GM19467 (cell line): ENCODE results near the gene CLIP4.

ENCODE experiments used
- ATAC-seq: cut with Tn5 transposase; IDR thresholded peaks from one replicate; pipeline ENCODE4 v1.9.1; 2021; ENCODE audit warnings: mild to moderate bottlenecking, moderate library complexity; ENCODE audit not compliant: unreplicated experiment

The CLIP4 gene

DNA sequence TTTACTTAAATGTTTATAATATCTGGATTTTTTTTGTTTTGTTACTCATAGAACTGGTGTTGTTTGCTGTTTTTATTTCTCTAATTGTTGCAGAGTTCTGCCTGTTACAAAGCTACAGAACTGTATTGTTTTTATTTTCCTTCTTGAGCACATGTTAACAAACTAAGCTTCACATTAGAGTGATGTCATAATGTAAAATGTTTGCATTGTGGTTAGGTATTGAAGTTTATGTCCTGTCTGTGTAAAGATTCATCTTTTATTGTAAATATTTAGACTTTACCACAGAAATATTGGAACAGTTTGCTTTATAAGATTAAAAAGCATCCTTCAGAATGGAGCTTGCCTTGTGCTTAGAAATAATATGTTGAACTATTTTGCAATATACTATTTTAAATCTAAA, 67.7 kb downstream of the CLIP4 start:
- no peak for ATAC-seq

DNA sequence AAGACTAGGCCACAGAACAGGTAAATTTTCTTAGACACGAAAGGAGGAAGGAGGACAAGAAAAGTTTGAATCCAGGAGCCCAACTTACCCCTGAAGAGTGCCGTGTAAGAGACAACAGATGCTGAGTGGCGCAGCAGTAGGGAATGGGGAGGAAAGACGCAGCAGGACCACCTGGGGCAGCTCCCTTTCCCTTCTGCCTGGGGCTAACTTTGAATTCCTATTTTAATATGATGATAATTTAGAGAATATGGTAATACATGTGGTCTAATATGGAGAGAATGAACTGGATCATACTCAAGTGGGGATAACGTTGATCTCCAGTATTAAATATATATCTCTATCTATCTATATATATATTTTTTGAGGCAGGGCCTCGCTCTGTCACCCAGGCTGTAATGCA, 69.3 kb downstream of the CLIP4 start:
- no peak for ATAC-seq

DNA sequence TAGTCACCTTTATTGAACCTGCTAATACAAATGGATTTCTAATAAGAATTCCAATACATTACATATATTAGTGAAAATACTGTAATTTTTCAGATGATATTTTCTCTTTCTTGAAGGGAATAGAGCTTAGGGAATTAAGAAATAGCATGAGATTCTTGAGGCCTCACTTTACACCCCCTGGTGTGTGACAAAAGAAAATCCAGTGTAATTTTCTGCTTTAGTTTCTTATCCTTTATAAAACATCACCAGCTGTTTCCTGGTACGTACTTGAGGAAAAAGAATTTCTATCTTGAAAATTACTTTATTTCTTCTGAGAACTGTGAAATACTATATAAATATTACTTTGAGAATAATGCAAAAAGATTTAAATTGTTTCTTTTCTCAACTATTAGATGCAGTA, 71.6 kb downstream of the CLIP4 start:
- no peak for ATAC-seq

DNA sequence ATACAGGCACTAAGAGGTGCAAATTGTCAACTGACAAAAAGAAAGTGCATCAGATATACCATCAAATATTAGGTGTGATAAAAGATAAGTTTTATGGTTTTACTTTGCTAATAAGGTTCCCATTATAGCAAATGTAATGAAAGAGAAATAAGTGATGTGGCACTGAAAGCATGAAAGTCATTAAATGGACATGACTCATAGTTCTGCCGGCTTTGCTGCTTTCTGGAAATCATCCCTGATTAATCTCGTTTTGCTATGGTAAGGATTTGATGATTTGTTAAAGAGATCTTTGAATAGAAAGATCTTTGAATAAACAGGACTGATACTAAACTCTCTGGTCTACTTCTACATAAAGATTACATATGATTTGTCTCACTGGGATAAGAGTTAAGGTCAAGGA, 72.7 kb downstream of the CLIP4 start:
- ATAC-seq: no peak

DNA sequence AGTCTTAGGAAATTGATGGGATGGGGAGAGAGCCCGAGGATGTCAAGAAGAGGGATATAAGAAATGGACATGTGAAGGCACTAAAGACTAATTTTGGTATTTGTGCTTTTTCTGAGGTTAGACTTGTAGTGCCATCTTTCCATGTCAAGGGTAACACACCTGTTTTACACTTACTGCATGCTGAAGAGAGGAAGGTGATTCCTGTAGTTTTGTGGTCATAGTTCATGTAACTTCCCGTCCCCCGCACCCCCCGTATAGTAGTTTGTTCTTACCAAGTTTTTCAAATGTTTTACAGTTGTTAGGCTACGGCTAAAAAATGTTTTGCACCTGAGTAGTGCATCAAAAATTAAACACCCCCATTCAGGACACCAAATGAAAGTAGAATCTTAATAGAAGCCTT, 73.8 kb downstream of the CLIP4 start:
- no peak for ATAC-seq

DNA sequence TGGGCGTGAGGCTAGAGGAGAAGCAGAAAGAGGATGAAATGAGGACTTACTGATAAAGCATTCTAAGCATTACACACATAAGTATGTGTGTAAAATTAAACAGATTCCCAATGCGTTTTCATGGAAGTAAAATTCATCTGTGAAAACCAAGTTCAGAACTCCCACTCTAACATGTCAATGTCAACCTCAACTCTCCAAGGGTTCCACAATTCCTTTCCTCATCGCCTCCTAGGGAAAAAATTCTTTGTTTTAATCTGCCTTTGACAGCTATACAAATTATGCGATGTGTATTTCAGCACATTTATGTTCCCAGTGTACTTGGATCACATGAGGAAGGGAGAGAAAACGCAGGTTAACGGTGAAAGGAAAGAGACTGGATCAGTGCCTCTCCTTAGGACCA, 76.6 kb downstream of the CLIP4 start:
- no peak for ATAC-seq

DNA sequence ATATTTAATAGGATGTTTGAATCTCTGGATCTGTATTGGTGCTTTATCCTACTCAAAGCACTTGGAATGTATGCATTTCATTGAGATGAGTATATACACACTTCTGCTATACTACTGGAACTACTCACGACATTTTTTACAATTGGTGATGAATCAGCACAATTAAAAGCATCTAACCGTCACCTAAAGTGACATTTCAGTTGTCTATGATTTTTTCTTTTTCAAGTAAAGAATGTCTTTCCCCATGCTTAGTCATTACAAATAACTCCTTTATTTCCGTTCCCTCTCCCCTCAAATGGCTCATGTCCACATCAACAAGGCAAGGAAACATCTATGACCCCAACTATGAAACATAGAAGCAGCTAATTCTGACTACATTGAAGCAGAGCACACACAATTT, 77.3 kb downstream of the CLIP4 start:
- no peak for ATAC-seq

DNA sequence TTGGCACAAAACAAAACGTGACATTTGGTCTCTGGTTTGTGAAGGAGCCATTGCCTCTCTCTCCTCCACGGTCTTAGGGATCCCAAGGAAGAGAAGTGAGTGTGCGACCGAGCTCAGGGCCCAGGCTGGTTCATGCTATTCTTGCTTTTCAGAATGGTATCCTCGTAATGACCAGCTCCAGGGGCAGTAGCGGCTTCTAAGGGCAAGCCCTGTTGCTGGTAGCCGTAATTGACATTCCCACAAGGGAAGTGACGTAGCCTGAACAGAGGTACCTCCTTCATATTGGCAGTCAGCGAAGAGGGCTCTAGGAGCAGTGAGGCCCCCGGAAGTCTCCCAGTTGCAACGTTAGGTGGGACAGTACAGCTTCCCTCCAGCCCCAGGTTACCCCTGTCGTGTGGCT, 77.9 kb downstream of the CLIP4 start:
- ATAC-seq: no peak

DNA sequence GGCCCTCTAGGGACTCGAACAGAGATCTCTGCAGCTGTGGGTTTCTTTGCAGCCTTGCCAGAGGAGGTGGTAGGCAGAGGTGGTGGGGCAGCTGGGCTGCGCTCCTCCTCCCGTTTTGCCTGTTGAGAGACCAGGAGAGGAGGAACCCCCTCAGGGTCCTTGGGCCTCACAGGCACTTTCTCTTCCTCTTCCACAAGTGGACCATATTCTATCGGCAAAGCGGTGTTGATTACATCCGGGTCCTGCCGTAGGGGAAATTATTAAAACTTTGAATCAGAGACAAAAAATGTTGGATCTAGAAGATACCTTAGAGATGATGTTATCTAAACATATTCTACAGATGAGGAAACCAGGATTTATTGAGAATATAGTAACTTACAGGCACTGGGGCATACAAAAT, 78.5 kb downstream of the CLIP4 start:
- no peak for ATAC-seq

DNA sequence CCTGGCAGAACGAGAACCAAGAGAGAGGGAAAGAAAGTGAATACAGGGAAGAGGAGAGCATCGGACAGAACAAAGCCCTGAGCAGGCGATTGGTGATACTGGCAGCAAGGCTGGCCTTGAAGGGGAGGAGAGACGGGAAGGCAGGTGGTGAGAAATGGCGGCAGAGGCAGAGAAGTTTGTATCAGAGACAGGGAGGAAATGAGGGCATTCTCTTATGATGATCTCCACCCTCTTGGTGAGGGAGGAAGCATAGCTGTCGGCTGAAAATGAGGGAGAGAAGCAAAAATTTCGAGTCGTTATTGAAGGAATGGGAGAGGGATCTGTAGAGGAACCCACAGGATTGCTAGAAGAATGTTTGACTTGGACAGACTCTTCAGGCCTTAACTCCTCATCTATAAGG, 80.6 kb downstream of the CLIP4 start:
- ATAC-seq: no peak

DNA sequence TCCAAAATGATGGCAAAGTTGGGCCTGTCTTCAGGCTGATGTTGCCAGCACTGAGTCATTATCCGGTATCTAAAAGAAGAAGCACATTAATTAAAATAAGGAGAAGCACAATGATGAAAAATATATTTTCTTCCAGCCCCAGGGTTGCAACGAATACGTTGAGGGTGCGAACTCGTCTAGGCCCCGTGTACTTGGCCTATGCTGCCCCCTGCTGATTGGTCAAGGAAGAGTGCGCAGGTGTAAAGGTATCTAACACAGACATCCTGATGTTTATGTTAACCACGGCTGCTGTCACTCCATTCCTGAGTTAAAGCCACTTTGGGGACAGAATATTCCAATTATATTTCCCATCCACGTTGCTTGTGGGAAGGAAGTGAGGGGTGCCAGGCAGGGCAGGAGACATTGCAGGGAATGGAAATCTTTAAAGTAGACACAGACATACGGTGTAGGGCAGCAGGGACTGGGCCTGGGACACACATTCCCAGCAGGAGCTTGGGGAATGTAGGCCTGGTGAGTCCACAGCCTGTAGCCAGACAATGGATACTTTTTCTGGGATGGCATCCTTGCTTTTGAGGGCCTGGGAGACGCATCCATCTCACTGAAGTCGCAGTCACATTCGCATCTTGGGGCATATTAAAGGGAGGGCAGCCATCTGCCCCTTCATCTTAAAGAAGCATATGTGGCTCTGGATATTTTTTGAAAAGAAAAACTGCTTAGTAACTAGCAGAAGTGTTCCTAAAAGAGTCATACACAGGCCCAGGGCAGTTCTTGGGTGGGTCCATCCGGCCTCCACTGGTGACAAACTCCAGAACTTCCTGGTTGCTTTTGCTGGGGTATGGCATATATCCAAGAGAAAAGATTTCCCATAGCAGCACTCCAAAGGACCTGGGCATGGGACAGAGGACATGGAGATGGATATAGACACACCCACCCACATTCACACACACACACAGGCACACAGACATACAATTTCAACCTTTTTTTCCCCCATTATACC, 81.9 kb downstream of the CLIP4 start:
- ATAC-seq: no peak

DNA sequence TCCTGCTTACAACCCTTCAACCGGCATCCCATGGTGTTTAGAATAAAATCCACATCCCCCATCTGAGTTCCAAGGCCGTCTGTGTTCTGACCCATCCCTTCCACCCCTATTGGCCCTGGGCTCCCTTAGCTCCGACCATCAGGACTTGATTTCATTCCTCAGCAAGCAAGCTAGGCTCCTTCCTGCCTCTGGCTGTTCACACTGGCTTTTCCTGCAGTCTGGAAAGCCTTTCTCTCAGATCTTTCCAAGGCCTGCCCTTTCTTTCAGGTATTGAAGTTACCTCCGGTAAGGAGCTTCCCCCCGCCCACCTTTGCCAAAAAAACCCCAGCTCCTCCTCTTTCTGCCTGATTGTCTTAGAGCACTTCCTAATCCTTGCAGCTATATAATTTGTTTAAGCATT, 86.8 kb downstream of the CLIP4 start:
- ATAC-seq: no peak

DNA sequence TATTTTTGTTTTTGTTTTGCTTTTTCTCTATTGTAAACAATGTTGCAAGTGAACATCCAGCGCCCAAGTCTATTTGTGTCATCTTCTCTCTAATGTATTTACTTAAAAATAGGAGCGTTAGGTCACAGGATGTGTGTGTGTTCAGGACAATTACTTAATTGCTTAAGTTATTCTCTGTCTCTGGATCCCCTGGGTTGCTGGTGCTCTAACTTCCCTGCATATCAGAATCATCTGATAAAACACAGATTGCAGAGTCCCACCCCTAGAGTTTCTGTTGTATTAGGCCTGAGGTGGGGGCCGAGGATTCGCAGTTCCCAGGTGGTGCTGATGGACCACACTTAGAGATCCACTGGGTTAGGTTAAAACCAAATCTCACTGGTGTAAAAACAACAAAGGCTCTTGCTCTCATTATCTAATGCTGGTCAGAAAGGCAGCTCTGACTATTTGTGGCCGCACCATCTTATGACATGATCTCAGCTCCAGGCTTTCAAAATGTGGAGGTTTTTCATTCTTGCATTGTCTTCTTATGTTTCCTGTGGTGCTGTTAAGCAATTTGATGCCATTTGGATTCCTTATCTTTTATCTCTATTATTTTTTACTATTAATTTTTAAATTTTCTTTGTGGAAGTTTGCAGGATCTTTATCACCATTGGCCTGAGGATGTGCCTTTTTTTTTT, 87.7 kb downstream of the CLIP4 start:
- no peak for ATAC-seq

DNA sequence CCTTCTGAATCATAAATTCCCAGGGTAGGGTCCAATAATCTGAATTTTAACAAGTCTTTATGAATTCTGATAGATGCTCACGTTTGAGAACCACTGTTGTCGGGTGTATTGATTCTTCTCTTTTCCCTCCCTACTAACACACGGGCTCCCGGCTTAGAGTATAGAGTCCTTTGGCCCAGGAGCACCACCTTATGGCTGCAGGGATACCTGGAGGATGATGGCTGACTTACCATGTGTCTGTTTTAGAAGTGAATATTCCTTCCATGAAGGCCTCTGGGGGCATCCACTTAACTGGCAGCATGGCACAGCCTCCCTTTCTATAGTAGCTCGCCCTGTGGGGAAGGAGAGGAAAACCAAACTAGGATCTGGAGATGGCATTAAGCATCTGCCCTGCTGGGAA, 91.7 kb downstream of the CLIP4 start:
- ATAC-seq: no peak

DNA sequence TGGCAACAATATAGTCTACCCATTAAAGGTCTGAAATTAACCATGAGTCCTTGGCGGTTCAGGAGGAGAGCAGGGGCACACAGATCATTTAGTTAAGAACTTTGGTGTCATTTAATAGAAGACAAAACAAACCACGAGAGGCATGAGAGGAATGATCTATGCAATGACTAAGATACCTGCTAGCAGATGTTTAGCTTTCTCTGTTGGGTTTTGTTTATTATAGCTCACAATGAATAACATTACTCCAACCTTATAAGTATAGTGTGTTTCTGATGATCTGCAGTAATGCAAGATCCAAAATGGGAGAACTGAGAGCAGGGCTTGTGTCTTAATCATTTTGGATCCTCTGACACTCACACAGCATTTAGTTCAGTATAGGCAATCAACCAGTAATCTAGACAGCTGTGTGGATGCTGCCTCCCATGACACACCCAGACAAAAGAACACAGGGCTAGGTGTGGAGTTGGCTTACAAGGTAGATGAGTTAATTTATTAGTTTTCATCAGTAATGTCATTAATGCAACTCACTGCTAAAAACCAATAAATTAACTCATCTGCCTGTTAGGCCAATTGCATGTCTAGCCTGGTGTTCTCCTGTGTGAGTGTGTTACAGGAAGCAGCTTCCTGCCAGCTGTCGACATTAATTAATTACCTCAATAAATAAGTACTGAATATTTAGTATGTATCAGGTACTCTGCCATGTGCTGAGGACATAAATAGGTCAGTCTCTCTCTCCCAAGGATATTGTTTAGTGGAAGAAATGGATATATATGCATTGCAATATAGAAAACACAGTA, 92.3 kb downstream of the CLIP4 start:
- ATAC-seq: no peak

DNA sequence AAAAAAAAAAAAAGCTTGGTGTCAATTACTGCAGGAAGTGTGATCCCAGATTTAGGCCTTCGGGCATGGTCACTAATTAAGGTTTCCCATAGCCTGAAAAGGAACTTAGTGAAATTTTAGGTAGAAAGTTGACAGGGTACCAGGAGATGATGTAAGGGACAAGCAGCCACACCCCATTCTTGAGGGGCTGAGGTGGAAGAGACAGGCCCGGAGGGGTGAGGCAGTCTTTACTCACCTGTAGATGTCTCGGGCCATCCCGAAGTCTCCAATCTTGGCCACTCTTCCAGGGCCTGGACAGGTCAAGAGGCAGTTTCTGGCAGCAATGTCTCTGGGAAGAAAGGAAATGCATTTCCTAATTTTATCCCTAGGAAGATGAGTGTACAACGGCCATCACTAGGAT, 94.3 kb downstream of the CLIP4 start:
- no peak for ATAC-seq

DNA sequence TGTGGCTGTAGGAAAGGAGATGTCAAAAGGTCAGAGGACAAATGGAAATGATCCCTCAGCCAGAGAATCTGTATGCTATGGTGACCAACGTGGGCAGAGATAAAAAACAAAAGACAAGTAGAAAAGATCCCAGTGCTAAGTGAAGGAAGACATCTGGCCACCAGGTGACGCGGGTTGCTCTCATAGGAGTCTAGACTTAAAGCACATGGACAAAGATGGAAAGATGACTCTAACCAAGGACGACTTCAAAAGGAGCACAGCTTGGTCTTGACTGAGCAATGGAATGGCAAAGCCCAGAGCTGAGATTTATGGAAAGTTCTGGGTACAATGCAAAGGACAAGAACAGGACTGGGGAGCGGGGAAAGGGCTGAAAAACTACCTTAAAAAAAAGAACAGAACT, 96.8 kb downstream of the CLIP4 start:
- no peak for ATAC-seq

DNA sequence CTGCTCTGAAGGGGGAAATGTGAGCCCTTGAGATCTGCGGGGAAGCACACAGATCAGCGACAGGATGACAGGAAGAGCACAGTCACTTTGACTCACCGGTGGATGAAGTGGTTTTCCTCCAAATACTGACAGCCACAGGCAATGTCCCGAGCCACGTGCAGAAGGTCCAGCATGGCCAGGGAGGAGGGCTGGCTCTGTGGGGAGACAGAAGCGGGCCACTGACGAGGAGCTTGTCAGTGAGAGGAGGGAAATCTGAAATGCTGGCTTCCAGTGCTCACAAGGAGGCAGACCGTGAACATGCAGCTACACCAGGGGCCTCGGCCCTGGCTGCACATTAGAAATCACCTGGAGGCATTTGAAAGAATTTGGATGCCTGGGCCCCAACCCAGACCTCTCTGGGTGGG, 98.7 kb downstream of the CLIP4 start:
- no peak for ATAC-seq

DNA sequence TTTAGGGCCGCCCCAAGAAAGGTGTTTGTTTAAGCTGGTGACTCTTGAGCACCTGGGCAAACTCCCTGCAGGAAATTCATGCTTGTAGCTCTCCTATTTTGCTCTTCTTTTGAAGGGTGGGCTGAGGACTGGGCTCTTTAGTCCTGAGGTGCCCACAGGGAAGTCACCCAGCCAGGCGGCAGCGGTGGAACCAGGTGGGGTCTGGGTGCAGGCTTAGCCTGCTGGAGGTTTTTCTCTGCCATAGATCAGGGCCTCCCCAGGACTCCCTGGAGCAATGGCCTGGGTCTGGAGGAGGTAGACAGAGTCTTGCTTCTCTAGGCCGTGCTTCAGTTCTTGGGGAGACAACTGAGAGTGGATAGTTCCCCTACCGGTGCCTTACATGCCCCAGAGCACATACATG, 99.9 kb downstream of the CLIP4 start:
- no peak for ATAC-seq

DNA sequence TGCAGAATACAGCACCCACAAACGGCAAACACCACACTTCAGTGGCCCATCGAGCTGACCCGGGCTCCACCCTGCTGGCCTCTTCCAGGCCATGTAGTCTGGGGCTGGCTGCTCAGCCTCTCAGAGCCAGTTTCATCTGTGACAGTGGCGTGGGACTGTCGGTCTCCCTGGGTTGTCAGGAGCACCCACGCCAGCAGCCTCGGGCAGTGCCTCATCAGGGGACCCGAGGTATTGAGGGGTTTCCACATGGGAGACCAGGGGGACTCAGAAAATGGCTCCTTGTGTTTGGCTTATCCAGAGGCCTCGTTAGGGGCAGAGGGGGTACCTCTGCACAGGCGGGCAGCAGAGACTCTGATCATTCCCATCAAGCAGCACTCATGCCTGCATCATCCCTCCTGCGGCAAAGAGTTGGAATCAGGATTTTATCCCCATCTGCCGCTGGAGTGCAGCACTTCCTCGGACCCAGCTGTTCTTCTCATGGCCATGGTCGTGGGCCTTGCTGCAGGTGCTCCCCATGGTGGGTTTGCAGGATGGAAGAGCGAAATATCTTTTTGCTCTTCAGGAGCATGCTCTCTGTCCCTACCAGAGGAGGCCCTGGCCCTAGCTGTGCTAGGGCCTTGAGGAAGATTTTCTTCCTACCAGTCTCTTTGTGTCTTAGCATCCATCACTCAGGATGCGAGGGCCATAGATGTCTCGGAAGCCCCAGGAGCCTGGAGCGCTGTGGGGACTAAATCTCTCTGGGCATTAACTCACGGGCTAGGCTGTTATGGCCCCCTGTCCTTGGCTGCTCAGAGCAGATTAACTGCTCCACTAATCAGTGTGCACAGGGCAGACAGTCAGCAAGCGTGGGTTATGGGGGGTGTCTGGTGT, 100.8 kb downstream of the CLIP4 start:
- ATAC-seq: no peak

DNA sequence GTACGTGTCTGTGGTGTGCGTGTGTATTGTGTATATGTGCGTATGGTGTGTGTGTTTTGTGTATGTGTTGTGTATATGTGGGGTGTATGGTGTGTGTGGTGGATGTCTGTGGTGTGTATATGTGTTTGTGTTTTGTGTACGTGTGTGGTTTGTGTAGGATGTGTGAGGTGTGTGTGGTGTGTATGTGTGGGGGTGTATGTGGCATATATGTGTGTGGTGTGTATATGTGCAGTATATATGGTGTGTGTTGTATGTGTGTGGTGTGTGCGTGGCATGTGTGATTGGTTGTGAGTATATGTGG, 101.3 kb downstream of the CLIP4 start:
- ATAC-seq: no peak
